ENCODE data around the gene KIAA0513.

The KIAA0513 gene

DNA sequence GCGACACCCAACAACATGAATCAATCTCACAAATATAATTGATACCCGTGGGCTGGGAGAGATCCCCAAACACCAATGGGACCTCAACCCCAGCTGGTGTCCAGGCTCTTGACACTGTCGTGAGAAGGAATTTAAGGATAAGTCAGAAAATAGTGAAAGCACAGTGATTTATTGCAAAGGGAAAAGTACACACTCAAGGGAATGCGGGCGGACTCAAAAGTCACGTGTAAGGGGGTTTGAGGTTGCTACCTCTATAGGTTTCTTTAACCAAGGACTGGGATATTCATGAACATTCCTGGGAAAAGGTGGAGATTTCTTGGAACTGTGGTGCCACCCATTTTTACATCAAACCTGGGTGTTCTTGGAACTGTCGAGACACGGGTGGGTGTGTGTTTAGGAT lies 10.0 kb upstream of the KIAA0513 start:
- no peak for DNase-seq (ENCODE audit: low read depth)
- no peak overlapping the region for H3K4me3 ChIP-seq (replicated peaks; ENCODE audit: low read depth, low read length)
- TF ChIP-seq, protein P1, sequence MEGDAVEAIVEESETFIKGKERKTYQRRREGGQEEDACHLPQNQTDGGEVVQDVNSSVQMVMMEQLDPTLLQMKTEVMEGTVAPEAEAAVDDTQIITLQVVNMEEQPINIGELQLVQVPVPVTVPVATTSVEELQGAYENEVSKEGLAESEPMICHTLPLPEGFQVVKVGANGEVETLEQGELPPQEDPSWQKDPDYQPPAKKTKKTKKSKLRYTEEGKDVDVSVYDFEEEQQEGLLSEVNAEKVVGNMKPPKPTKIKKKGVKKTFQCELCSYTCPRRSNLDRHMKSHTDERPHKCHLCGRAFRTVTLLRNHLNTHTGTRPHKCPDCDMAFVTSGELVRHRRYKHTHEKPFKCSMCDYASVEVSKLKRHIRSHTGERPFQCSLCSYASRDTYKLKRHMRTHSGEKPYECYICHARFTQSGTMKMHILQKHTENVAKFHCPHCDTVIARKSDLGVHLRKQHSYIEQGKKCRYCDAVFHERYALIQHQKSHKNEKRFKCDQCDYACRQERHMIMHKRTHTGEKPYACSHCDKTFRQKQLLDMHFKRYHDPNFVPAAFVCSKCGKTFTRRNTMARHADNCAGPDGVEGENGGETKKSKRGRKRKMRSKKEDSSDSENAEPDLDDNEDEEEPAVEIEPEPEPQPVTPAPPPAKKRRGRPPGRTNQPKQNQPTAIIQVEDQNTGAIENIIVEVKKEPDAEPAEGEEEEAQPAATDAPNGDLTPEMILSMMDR (IDR thresholded peaks at IDR 0.05; ENCODE audit: low read length, missing control alignments): no peak

DNA sequence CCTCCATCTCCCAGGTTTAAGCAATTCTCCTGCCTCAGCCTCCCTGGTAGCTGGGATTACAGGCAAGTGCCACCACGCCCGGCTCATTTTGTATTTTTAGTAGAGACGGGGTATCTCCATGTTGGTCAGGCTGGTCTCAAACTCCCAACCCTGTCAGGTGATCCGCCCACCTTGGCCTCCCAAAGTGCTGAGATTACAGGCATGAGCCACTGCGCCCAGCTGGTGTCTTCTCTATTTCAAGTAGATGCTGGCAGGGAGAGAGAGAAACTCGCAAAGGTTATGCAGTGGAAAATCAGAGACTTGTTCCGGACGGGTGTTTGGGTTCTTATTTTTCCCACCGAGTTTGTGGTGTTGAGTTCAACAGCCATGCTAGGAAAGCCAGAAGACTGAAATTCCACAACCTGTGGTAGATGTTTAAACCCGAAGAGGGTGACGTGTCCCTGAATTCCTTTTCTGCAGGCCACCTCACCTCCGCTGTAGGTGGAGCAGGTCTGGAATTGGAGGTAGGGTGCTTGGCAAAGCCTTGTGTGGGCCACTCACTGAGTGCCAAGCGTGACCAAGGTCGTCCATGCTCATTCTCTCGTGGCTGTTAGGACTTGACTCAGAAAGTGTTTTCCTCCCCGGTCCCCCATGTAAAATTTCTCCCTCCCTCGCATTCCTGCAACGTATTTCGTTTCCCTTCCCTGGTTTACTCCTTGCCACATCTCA lies 8.9 kb upstream of the KIAA0513 start:
- no peak for DNase-seq (ENCODE audit: low read depth)
- TF ChIP-seq, protein P1 (IDR thresholded peaks at IDR 0.05; ENCODE audit: low read length, missing control alignments): no peak
- H3K4me3 ChIP-seq (replicated peaks; ENCODE audit: low read depth, low read length): no peak overlapping the region

GRCh38 chr16:85019659-85020245 lies 7.8 kb upstream of the KIAA0513 start:
- no peak for DNase-seq (ENCODE audit: low read depth)
- TF ChIP-seq, protein P1 (IDR thresholded peaks at IDR 0.05; ENCODE audit: low read length, missing control alignments): no peak

DNA sequence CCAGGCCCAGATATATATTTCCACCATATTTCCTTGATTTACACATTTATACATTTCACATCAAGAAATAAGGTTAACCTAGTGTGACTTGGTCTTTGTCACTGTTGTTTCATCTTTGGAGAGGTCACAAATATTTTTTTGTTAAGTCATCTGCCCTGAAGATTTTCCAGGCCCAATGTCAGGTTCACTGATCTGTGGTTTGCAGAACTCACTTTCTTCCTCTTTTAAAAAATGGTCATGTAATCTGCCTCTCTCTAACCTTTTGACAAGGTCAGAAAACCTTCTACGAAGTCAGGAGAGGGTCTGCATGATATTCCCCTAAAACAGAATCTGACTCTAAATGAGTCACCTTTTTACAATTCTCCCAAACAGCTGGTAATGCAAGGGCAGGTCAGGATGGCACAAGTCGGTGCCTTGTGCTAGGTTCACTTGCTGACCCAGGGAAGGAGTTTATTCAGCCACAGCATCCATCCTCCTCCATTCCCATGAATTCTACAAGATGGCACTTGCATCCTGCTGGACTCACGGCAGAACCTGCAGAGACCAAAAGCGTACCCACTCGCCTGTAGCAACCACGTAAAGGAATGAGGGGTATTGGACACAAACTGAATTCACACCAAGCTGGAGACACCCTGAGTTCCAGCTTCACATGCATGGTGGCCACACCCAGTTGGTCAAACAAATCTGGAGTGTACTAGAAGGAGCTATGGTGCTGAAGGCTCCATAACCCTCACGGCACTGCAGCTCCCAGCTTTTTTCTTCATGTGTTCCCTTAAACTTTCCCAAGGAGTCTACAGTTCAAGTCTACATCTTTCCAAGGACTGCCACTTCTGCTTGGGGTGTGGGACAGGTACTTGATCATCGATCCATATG lies 1.6 kb upstream of the KIAA0513 start:
- no peak for DNase-seq (ENCODE audit: low read depth)
- TF ChIP-seq, protein P1 (IDR thresholded peaks at IDR 0.05; ENCODE audit: low read length, missing control alignments): no peak
- no peak overlapping the region for H3K4me3 ChIP-seq (replicated peaks; ENCODE audit: low read depth, low read length)

More at GRCh38 chr16:85019659-85020245, 7.8 kb upstream of the KIAA0513 start:
- H3K4me3 ChIP-seq (replicated peaks; ENCODE audit: low read depth, low read length): no peak overlapping the region

- TF ChIP-seq, protein P1 (IDR thresholded peaks at IDR 0.05; ENCODE audit: low read length, missing control alignments): no peak
- H3K4me3 ChIP-seq (replicated peaks; ENCODE audit: low read depth, low read length): peak overlapping the region; percentile 71
- DNase-seq (ENCODE audit: low read depth): no peak
These were observed 892 bp upstream of the KIAA0513 start for GRCh38 chr16:85026703-85027102.

GRCh38 chr16:85027958-85028684 lies 526 bp downstream of the KIAA0513 start:
- no peak for DNase-seq (ENCODE audit: low read depth)
- TF ChIP-seq, protein P1 (IDR thresholded peaks at IDR 0.05; ENCODE audit: low read length, missing control alignments): no peak
- peak overlapping the region; percentile 64 for H3K4me3 ChIP-seq (replicated peaks; ENCODE audit: low read depth, low read length)

Data from fibroblast of pulmonary artery (primary cell).